SU-DHL-6 (cell line): ENCODE measurements around the gene SH3RF1.
"Not testable (repeated sequence)": the region's sequence is repeated elsewhere in the genome, so short reads cannot be mapped to it uniquely, and the experiment has no call there.

Source experiments
- H2AFZ ChIP-seq: fragments of 200-600 bp; sonication (generic); 2 replicates; pipeline ENCODE4 v1.6.1; 2014; ENCODE audit warnings: low read depth, mild to moderate bottlenecking, moderate library complexity, mixed read lengths, antibody characterized with exemption, low read length; ENCODE audit not compliant: severe bottlenecking
- H3F3A ChIP-seq: fragments of 200-600 bp; shearing (Covaris generic); 2 replicates; pipeline ENCODE4 v1.6.0; 2016; ENCODE audit warnings: antibody characterized with exemption, mild to moderate bottlenecking; ENCODE audit not compliant: insufficient read depth
- H3K27ac ChIP-seq: fragments of 200-600 bp; sonication (generic); 2 replicates; pipeline ENCODE4 v1.5.1; 2016; ENCODE audit warnings: low read depth, mild to moderate bottlenecking, low read length, moderate library complexity, mixed read lengths
- H3K27me3 ChIP-seq: fragments of 200-600 bp; sonication (generic), shearing (Covaris generic); 2 replicates; pipeline ENCODE4 v1.6.0; 2014; ENCODE audit warnings: mild to moderate bottlenecking, low read length
- H3K36me3 ChIP-seq: fragments of 200-600 bp; sonication (generic); 2 replicates; pipeline ENCODE4 v1.6.1; 2014; ENCODE audit warnings: mild to moderate bottlenecking, low read length, mixed read lengths
- H3K4me2 ChIP-seq: fragments of 300-600, 200-600 bp; shearing (Covaris generic), sonication (generic); 2 replicates; pipeline ENCODE4 v1.6.0; 2014; ENCODE audit warnings: low read length, low read depth, mild to moderate bottlenecking; ENCODE audit not compliant: poor library complexity, severe bottlenecking
- H3K4me3 ChIP-seq: fragments of 200-600 bp; sonication (generic); 2 replicates; pipeline ENCODE4 v1.5.1; 2014; ENCODE audit warnings: antibody characterized with exemption, low read length, mild to moderate bottlenecking, mixed read lengths; ENCODE audit not compliant: insufficient read depth, poor library complexity, severe bottlenecking
- H3K79me2 ChIP-seq: fragments of 200-600 bp; sonication (generic); 2 replicates; pipeline ENCODE4 v1.6.1; 2014; ENCODE audit warnings: mild to moderate bottlenecking, low read length, moderate library complexity; ENCODE audit not compliant: insufficient read depth
- H3K9ac ChIP-seq: fragments of 200-600 bp; sonication (generic); 2 replicates; pipeline ENCODE4 v1.7.0; 2014; ENCODE audit warnings: mild to moderate bottlenecking, low read length
- H3K9me2 ChIP-seq: fragments of 200-600 bp; sonication (generic); replicated peaks from 2 replicates; pipeline ENCODE4 v1.6.1; 2014; ENCODE audit warnings: low read length; ENCODE audit not compliant: insufficient read depth
- H3K9me3 ChIP-seq: fragments of 200-600 bp; sonication (generic); 2 replicates; pipeline ENCODE4 v1.6.1; 2014; ENCODE audit warnings: low read length, mixed read lengths; ENCODE audit not compliant: insufficient read depth
- H4K20me1 ChIP-seq: fragments of 200-600 bp; sonication (generic); 2 replicates; pipeline ENCODE4 v1.6.1; 2014; ENCODE audit warnings: low read depth, mild to moderate bottlenecking, antibody characterized with exemption, low read length, moderate library complexity, mixed read lengths
- EZH2phosphoT487 ChIP-seq: fragments of 200-600 bp; sonication (generic), shearing (Covaris generic); conservative IDR thresholded peaks from 2 replicates; pipeline ENCODE4 v1.6.1; 2018; ENCODE audit warnings: mild to moderate bottlenecking, antibody characterized with exemption, low read length, moderate library complexity, mixed read lengths
- TF ChIP-seq, protein P1 (sequence below): fragments of 200-600 bp; sonication (generic); IDR thresholded peaks from one replicate; pipeline ENCODE4 v1.5.1; 2017; ENCODE audit warnings: antibody characterized with exemption, mild to moderate bottlenecking, low read length, moderate library complexity; ENCODE audit not compliant: insufficient read depth, poor library complexity, severe bottlenecking

The SH3RF1 gene

DNA sequence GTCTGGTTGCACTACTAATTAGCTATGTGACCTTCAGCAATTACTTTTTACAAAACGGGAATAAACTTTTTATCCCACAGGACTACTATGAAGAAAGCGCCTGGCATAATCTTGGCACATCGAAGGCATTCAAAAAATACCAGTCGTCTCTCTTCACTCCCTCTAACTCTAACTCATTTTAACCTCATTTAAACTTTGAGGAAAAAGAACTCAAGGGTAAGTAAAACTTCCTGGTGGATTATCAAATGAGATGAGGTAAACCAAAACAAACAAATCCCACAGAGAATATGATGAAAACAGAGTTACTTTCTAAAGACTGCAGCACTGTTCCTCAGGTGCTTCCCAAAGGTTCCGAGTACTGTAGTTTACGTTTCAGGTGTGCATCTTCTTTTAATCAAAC, 66.9 kb downstream of the SH3RF1 start:
- no peak overlapping the region for H3K27ac ChIP-seq
- H3K79me2 ChIP-seq = no peaks in the 10 kb centered on the region
- H3K27me3 ChIP-seq = no peaks in the 10 kb centered on the region

DNA sequence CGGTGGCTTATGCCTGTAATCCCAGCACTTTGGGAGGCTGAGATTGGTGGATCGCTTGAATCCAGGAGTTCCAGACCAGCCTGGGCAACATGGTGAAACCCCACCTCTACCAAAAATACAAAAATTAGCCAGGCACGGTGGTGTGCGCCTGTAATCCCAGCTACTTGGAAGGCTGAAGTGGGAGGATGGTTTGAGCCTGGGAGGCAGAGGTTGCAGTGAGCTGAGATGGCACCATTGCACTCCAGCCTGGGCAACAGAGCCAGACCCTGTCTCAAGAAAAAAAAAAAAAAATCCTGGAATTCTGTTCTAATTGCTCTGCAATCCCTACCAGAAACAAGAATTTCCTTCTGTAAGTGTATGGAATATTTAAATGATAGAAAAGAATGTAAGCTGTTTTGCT, 67.5 kb downstream of the SH3RF1 start:
- H3K4me2 ChIP-seq, H3K79me2 ChIP-seq, H3K9me2 ChIP-seq, H3K36me3 ChIP-seq, H3K27ac ChIP-seq, H3K9ac ChIP-seq, H2AFZ ChIP-seq, H3K9me3 ChIP-seq, H3K27me3 ChIP-seq, H3F3A ChIP-seq, H3K4me3 ChIP-seq, H4K20me1 ChIP-seq: not testable (repeated sequence)

More for the DNA sequence above, 66.9 kb downstream of the SH3RF1 start:
- no peak overlapping the region for H3K4me2 ChIP-seq
- no peaks in the 10 kb centered on the region for H3K9me2 ChIP-seq
- TF ChIP-seq, protein P1, sequence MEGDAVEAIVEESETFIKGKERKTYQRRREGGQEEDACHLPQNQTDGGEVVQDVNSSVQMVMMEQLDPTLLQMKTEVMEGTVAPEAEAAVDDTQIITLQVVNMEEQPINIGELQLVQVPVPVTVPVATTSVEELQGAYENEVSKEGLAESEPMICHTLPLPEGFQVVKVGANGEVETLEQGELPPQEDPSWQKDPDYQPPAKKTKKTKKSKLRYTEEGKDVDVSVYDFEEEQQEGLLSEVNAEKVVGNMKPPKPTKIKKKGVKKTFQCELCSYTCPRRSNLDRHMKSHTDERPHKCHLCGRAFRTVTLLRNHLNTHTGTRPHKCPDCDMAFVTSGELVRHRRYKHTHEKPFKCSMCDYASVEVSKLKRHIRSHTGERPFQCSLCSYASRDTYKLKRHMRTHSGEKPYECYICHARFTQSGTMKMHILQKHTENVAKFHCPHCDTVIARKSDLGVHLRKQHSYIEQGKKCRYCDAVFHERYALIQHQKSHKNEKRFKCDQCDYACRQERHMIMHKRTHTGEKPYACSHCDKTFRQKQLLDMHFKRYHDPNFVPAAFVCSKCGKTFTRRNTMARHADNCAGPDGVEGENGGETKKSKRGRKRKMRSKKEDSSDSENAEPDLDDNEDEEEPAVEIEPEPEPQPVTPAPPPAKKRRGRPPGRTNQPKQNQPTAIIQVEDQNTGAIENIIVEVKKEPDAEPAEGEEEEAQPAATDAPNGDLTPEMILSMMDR = no peak
- no peak for TF ChIP-seq EZH2phosphoT487
- no peaks in the 10 kb centered on the region for H3K36me3 ChIP-seq
- no peak overlapping the region for H3K4me3 ChIP-seq
- H3K9me3 ChIP-seq = no peaks in the 10 kb centered on the region
- H2AFZ ChIP-seq = no peak overlapping the region
- H3K9ac ChIP-seq = no peak overlapping the region
- no peaks in the 10 kb centered on the region for H4K20me1 ChIP-seq
- no peaks in the 10 kb centered on the region for H3F3A ChIP-seq

DNA sequence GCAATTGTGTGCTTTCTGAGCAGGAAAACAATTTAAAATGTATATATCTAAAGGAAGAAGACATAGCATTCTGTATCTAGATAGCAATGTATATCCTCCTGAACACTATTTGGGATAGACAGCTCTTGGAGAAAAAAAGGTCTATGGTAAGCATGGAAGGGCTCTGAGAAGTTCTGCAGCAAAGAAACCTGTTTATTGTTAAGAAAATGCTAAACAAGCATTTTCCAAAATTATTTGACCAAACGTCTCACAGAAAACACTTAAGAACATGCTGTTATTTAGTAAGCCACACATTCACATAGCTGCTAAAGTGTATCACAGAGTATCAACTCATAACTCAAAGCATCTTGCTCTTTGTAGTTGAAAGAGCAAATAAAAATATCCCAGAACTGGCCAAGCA, 67.9 kb downstream of the SH3RF1 start:
- H3K4me3 ChIP-seq = no peak overlapping the region
- no peaks in the 10 kb centered on the region for H3K9me3 ChIP-seq
- H4K20me1 ChIP-seq = no peaks in the 10 kb centered on the region
- H3K9me2 ChIP-seq = no peaks in the 10 kb centered on the region
- no peaks in the 10 kb centered on the region for H3K27me3 ChIP-seq
- no peaks in the 10 kb centered on the region for H3K79me2 ChIP-seq
- H3F3A ChIP-seq = no peaks in the 10 kb centered on the region
- H3K4me2 ChIP-seq = no peak overlapping the region
- no peak overlapping the region for H3K27ac ChIP-seq
- H3K36me3 ChIP-seq = no peaks in the 10 kb centered on the region
- TF ChIP-seq, protein P1 = no peak
- no peak for TF ChIP-seq EZH2phosphoT487
- H2AFZ ChIP-seq = no peak overlapping the region
- H3K9ac ChIP-seq = no peak overlapping the region

DNA sequence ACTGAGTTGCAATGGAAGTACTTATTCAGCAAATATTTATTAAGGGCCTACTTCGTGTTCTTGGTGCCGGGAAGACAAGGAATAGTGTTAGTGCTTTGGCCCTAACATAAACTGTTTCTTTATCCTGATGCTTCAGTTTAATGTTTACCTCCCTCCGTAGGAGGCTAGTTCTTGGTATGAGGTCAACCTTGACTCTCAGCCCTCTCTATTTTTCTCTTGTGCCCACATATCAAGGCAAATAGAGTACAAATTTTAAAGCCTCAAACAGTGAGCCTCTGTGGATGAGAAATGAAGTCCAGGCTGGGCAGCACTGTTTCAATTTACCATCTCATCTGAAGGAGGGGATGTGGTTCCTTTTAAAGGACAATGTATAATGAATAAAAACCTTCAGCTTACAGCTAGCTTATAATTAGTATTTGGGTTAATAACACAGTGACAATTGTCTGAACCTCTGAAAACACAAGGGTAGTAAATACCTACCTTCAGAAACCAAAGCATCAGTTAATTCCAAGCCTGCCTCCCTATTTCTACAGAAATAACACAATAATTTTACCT, 68.5 kb downstream of the SH3RF1 start:
- Histone ChIP-seq H3K9ac (no peak overlapping the region), H3K79me2 (no peaks in the 10 kb centered on the region), H2AFZ (no peak overlapping the region), H3K9me2 (no peaks in the 10 kb centered on the region), H3K9me3 (no peaks in the 10 kb centered on the region), H4K20me1 (no peaks in the 10 kb centered on the region), H3K4me2 (no peak overlapping the region), H3K27ac (no peak overlapping the region), H3K4me3 (no peak overlapping the region), H3F3A (no peaks in the 10 kb centered on the region), H3K27me3 (no peaks in the 10 kb centered on the region), H3K36me3 (no peaks in the 10 kb centered on the region)
- TF ChIP-seq EZH2phosphoT487 = no peak
- TF ChIP-seq, protein P1 = no peak
